Spleen (tissue), 11 donors: ENCODE data around the gene CACNG7. TPM values are rescaled to one million over a fixed set of nuclear protein-coding genes. Genes with fewer than 3 reads are reported as not detected.

Experiments used
- DNase-seq: peaks from one replicate; pipeline ENCODE4 v3.0.0-alpha.2; 2020
- H3K27ac ChIP-seq, 8 donors: fragments of 200-600 bp; sonication (generic) in 7 of 8; 1 replicate in 4 of 8; 2 replicates in 4 of 8; pipeline versions ENCODE4 v1.5.0 to v1.8.0; 2016 to 2021; ENCODE audit warnings: inconsistent platforms in 4 of 8, mild to moderate bottlenecking in 4 of 8, moderate library complexity in 1 of 8
- H3K27me3 ChIP-seq, 7 donors: fragments of 200-600 bp; sonication (generic) in 6 of 7; replicated peaks in 1 of 7; 1 replicate in 4 of 7; 2 replicates in 3 of 7; pipeline versions ENCODE4 v1.5.0 to v1.8.0; 2016 to 2021; ENCODE audit warnings: inconsistent platforms in 3 of 7, mild to moderate bottlenecking in 1 of 7
- H3K36me3 ChIP-seq, 6 donors: fragments of 200-600 bp; sonication (generic) in 5 of 6; 1 replicate in 4 of 6; 2 replicates in 2 of 6; pipeline versions ENCODE4 v1.5.0 to v1.8.0; 2016 to 2021; ENCODE audit warnings: inconsistent platforms in 2 of 6
- H3K4me1 ChIP-seq, 6 donors: fragments of 200-600 bp; sonication (generic) in 5 of 6; 1 replicate in 3 of 6; 2 replicates in 3 of 6; pipeline versions ENCODE4 v1.5.0 to v1.8.0; 2016 to 2021; ENCODE audit warnings: inconsistent platforms in 3 of 6
- H3K4me3 ChIP-seq, 8 donors: fragments of 200-600 bp; sonication (generic) in 7 of 8; 1 replicate in 4 of 8; 2 replicates in 4 of 8; pipeline versions ENCODE4 v1.5.0 to v1.8.0; 2016 to 2021; ENCODE audit warnings: inconsistent platforms in 4 of 8, mild to moderate bottlenecking in 4 of 8, moderate library complexity in 2 of 8
- H3K9me3 ChIP-seq, 8 donors: fragments of 200-600 bp; sonication (generic) in 7 of 8; 1 replicate in 4 of 8; 2 replicates in 4 of 8; pipeline versions ENCODE4 v1.5.0 to v1.8.0; 2016 to 2021; ENCODE audit warnings: inconsistent platforms in 4 of 8
- POLR2A ChIP-seq, 3 donors: fragments of 450-650 bp; IDR thresholded peaks; one replicate each; pipeline ENCODE4 v1.5.1; 2017; ENCODE audit warnings: antibody characterized with exemption in 3 of 3, mild to moderate bottlenecking in 1 of 3
- POLR2AphosphoS5 ChIP-seq, 3 donors: sonication (generic); formaldehyde crosslinking; IDR thresholded peaks; one replicate each; pipeline ENCODE4 v1.5.1; 2017; ENCODE audit warnings: antibody characterized with exemption in 3 of 3
- WGBS, 5 donors: extraction: QIAGEN DNeasy Blood & Tissue Kit in 3 of 5; methylation state at CpG; one replicate each; pipeline versions ENCODE4 v1.1.5 to v1.1.7; 2013 to 2018; 5-methylcytosine and 5-hydroxymethylcytosine counted together
- intact Hi-C: fragments of 100-400 bp; cut with DNase I; formaldehyde crosslinking; loops from one replicate; pipeline ENCODE4 v1.15.0; 2023; ENCODE audit warnings: low total_unique reads
- polyA plus RNA-seq, 3 donors: library from polyadenylated mRNA; stranded (reverse); fragments of 200-250 nt; gene quantifications; one replicate each; pipeline ENCODE4 v1.2.1, GENCODE V29; 2013
- total RNA-seq, 7 donors: library from RNA; depleted of rRNA in 3 of 7; stranded (reverse); fragments of >200 nt in 3 of 7; fragmentation: NEBNext Ultra II Directional in 4 of 7; extraction: Animal tissue kit (Norgen Biotek cat#: 25700) in 4 of 7; gene quantifications; one replicate each; pipeline versions ENCODE4 v1.1.0 to v1.2.1, GENCODE V29; 2016 to 2021
- TF ChIP-seq, protein P1 (sequence below), 11 experiments: fragments of 200-600 bp in 7 of 11; fragments of 450-650 bp in 4 of 11; sonication (generic) in 4 of 11; IDR thresholded peaks in 8 of 11; conservative IDR thresholded peaks in 3 of 11; 1 replicate in 7 of 11; 2 replicates in 4 of 11; pipeline versions ENCODE4 v1.4.0 to v1.8.0; 2016 to 2021; ENCODE audit warnings: antibody characterized with exemption in 11 of 11, inconsistent platforms in 4 of 11, mild to moderate bottlenecking in 1 of 11
- donor health status: healthy with polysubstance abuse.
- donor health status: DM: no; HTN: no; CAD: no; lungs with moderate emphysema.
- donor health status: DM: no; HTN: no; CAD: no.
- donor health status: Bipolar disorder and iron deficiency.
- donor health status: healthy.
- donor health status: DM: no; HTN: no; CAD: no.
- donor health status: DM: yes; HTN: yes; CAD: no.

CACNG7 gene
- total and polyA plus RNA-seq, 10 donors: not detected

DNA sequence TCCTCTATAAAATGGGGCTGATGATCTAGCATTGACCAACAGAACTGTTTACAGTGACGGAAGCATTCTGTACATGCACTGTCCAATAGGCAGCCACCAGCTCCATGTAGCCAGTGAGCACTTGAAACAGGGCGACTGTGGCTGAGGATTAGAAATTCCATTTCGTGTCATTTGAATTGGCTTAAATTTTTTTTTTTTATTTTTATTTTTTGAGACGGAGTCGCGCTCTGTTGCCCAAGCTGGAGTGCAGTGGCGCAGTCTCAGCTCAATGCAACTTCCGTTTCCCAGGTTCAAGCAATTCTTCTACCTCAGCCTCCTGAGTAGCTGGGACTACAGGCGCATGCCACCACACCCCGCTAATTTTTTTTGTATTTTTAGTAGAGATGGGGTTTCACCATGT lies 24.0 kb upstream of the CACNG7 start:
- Histone ChIP-seq H3K9me3 (peaks cover 0 to 4% (median 0%) of the 10 kb centered on the region in 8 donors), H3K4me1 (peaks cover 11 to 39% (median 23%) of the 10 kb centered on the region in 6 donors), H3K4me3 (no peak overlapping the region), H3K27me3 (peaks cover 2 to 75% (median 35%) of the 10 kb centered on the region in 7 donors), H3K36me3 (no peaks in the 10 kb centered on the region), H3K27ac (no peak overlapping the region)
- intact Hi-C loops: no loop called here
- DNase-seq: no peak
- WGBS, 5 donors: 87 to 94% (median 91%) methylated on average over 10 of the region's 10 CpGs
- TF ChIP-seq, protein P1, sequence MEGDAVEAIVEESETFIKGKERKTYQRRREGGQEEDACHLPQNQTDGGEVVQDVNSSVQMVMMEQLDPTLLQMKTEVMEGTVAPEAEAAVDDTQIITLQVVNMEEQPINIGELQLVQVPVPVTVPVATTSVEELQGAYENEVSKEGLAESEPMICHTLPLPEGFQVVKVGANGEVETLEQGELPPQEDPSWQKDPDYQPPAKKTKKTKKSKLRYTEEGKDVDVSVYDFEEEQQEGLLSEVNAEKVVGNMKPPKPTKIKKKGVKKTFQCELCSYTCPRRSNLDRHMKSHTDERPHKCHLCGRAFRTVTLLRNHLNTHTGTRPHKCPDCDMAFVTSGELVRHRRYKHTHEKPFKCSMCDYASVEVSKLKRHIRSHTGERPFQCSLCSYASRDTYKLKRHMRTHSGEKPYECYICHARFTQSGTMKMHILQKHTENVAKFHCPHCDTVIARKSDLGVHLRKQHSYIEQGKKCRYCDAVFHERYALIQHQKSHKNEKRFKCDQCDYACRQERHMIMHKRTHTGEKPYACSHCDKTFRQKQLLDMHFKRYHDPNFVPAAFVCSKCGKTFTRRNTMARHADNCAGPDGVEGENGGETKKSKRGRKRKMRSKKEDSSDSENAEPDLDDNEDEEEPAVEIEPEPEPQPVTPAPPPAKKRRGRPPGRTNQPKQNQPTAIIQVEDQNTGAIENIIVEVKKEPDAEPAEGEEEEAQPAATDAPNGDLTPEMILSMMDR (IDR thresholded peaks at IDR 0.05 in 8 of 11, conservative IDR thresholded peaks at IDR 0.05 in 3 of 11): no peak
- no peak for TF ChIP-seq POLR2A (IDR thresholded peaks at IDR 0.05)
- TF ChIP-seq POLR2AphosphoS5 (IDR thresholded peaks at IDR 0.05): no peak

DNA sequence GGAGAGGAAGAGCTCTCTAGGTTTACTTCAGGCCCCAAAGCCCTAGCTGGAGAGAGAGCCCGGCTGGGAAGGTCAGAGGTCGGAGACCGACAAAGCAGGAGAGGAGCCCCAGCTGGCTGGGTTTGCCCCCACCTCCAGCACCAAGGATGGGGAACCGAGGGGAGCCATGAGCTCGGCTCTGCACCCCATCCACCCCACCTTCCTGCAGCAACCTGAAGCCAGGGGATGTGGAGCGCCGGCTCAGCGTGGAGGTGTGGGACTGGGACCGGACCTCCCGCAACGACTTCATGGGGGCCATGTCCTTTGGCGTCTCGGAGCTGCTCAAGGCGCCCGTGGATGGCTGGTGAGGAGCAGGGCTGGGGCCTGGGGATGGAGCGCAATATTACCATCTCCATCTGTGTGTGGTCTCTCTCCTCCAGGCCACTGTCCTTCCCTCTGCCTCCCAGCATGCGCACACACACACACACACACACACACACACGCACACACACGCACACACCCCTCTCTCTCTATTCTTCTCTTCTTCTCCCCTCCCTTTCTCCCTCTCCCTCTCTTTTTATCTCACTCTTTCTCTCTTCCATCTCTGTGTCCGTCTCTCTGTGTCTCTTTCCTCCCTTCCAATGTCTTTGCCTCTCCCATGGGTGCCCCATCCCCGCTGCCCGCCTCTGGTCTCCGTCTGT lies 16.6 kb upstream of the CACNG7 start:
- TF ChIP-seq, protein P1 (IDR thresholded peaks at IDR 0.05 in 8 of 11, conservative IDR thresholded peaks at IDR 0.05 in 3 of 11): no peak
- TF ChIP-seq POLR2AphosphoS5 (IDR thresholded peaks at IDR 0.05) (no peak), POLR2A (IDR thresholded peaks at IDR 0.05) (no peak)
- Histone ChIP-seq H3K4me1 (peaks cover 0 to 11% (median 8%) of the 10 kb centered on the region in 6 donors), H3K36me3 (no peaks in the 10 kb centered on the region), H3K27me3 (peaks cover 0 to 85% (median 26%) of the 10 kb centered on the region in 7 donors), H3K9me3 (peaks cover 0 to 7% (median 0%) of the 10 kb centered on the region in 8 donors), H3K4me3 (no peak overlapping the region), H3K27ac (no peak overlapping the region)
- DNase-seq: no peak
- intact Hi-C loops: no loop called here
- 71 to 86% (median 73%) methylated on average over 23 of the region's 23 CpGs for WGBS, 5 donors

DNA sequence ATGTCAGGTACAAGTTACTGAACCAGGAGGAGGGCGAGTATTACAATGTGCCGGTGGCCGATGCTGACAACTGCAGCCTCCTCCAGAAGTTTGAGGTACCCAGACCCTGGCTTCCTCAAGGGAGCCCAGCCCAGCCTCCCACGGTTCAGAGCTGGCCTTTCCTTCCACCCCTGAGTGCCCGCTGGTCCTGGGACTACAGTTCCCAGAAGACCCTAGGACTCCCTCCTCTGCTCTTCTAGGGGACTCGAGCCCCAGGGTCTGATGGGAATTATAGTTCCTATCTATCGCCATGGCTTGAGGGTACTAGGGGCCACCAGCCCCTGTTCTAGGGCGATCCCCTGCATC lies 16.1 kb upstream of the CACNG7 start:
- H3K4me1 ChIP-seq: peaks cover 0 to 11% (median 8%) of the 10 kb centered on the region in 6 donors
- WGBS, 5 donors: 53 to 68% (median 60%) methylated on average over 7 to 8 of the region's 8 CpGs
- peaks cover 0 to 90% (median 30%) of the 10 kb centered on the region in 7 donors for H3K27me3 ChIP-seq
- DNase-seq: no peak
- no peak overlapping the region for H3K4me3 ChIP-seq
- H3K36me3 ChIP-seq: no peaks in the 10 kb centered on the region
- intact Hi-C loops: no loop called here
- no peak overlapping the region for H3K27ac ChIP-seq
- TF ChIP-seq, protein P1 (IDR thresholded peaks at IDR 0.05 in 8 of 11, conservative IDR thresholded peaks at IDR 0.05 in 3 of 11): no peak
- TF ChIP-seq POLR2AphosphoS5 (IDR thresholded peaks at IDR 0.05) (no peak), POLR2A (IDR thresholded peaks at IDR 0.05) (no peak)
- peaks cover 0 to 7% (median 0%) of the 10 kb centered on the region in 8 donors for H3K9me3 ChIP-seq

DNA sequence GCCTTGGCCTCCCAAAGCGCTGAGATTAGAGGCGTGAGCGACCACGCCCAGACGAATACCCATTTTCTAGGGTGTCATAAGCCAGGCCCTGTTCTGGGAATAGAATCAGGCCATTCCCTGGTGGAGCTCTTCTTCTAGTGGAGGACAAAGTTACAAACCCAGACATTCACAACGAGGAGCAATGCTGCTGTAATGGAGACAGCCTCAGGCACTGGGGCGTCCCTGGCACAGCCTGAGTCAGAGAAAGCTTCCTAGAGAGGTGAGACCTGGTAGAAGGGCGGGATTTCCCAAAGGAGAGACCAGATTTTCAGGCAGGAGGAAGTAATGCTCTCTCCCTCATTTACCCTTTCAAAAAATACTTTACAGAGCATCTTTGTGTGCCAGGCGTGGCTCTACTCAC lies 14.4 kb upstream of the CACNG7 start:
- Histone ChIP-seq H3K36me3 (no peaks in the 10 kb centered on the region), H3K9me3 (peaks cover 0 to 6% (median 0%) of the 10 kb centered on the region in 8 donors), H3K27ac (no peak overlapping the region), H3K4me3 (no peak overlapping the region), H3K27me3 (peaks cover 0 to 100% (median 35%) of the 10 kb centered on the region in 7 donors), H3K4me1 (peaks cover 0 to 11% (median 4%) of the 10 kb centered on the region in 6 donors)
- DNase-seq: no peak
- TF ChIP-seq POLR2A (IDR thresholded peaks at IDR 0.05) (no peak), POLR2AphosphoS5 (IDR thresholded peaks at IDR 0.05) (no peak)
- TF ChIP-seq, protein P1 (IDR thresholded peaks at IDR 0.05 in 8 of 11, conservative IDR thresholded peaks at IDR 0.05 in 3 of 11): no peak
- 76 to 84% (median 77%) methylated on average over 9 of the region's 9 CpGs for WGBS, 5 donors
- intact Hi-C loops: no loop called here
